ENCODE results near the gene GFRA1.

Gene GFRA1

DNA sequence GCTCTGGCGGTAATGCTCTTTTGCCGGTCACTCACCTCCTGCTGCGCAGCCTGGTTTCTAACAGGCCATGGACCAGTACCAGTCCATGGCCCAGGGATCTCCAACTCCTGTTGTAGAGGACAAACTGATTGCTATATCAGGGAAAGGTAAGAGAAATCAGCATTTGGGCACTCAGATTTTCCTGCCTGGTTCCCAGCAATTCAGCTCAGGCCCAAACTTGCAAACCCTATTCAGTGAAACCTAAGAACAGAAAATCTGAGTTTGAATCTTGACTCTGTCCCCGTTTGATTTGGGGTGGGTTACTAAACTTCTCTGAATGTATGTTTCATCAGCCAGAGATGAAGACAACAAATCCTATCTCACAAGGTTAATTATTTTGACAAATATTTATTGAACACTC lies 77.4 kb downstream of the GFRA1 start:
- no peak for DNase-seq (ENCODE audit: low read depth)
- H3K4me3 ChIP-seq (ENCODE audit: control insufficient read depth, low read depth, low read length) = no peak overlapping the region
- TF ChIP-seq, protein P1, sequence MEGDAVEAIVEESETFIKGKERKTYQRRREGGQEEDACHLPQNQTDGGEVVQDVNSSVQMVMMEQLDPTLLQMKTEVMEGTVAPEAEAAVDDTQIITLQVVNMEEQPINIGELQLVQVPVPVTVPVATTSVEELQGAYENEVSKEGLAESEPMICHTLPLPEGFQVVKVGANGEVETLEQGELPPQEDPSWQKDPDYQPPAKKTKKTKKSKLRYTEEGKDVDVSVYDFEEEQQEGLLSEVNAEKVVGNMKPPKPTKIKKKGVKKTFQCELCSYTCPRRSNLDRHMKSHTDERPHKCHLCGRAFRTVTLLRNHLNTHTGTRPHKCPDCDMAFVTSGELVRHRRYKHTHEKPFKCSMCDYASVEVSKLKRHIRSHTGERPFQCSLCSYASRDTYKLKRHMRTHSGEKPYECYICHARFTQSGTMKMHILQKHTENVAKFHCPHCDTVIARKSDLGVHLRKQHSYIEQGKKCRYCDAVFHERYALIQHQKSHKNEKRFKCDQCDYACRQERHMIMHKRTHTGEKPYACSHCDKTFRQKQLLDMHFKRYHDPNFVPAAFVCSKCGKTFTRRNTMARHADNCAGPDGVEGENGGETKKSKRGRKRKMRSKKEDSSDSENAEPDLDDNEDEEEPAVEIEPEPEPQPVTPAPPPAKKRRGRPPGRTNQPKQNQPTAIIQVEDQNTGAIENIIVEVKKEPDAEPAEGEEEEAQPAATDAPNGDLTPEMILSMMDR (IDR thresholded peaks at IDR 0.05; ENCODE audit: control insufficient read depth, insufficient read depth, low read depth, low read length, missing control alignments) = no peak

DNA sequence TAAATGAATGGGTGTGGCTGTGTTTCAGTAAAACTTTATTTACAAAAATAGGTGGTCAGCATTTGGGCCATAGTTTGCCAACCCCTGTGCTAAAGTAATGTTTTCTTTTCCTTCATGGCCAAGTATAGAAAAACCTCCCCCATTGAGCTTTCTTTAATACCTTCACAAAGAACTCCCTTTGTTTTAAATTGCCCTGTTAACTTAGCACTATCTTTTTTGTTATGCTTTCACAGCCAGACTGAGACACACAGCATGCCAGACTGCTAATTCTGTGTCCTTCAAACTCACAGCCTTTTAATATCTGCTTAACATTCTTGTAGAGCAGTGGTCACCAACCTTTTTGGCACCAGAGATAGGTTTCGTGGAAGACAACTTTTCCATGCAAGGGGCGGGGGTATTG lies 78.0 kb downstream of the GFRA1 start:
- TF ChIP-seq, protein P1 (IDR thresholded peaks at IDR 0.05; ENCODE audit: control insufficient read depth, insufficient read depth, low read depth, low read length, missing control alignments) = no peak
- H3K4me3 ChIP-seq (ENCODE audit: control insufficient read depth, low read depth, low read length) = no peak overlapping the region
- DNase-seq (ENCODE audit: low read depth) = no peak

DNA sequence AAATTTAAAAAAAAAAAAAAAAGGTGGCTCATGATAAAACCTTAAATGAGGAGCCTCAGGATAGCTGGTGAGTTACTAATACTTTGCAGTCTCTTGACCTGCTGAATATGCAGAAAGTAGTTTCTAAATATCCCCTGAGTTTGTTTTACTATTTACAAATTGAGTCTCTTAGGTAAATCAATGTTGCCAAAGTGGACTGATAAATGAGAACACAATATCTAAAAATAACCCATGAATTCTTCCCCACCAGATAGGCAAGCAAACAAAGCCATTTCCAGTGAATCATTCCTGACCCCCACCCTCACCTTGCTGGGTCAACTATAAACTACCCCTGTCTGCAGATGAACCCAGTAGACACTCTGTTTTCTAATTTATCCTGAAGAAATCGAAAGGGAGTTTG lies 78.9 kb downstream of the GFRA1 start:
- no peak overlapping the region for H3K4me3 ChIP-seq (ENCODE audit: control insufficient read depth, low read depth, low read length)
- no peak for DNase-seq (ENCODE audit: low read depth)
- TF ChIP-seq, protein P1 (IDR thresholded peaks at IDR 0.05; ENCODE audit: control insufficient read depth, insufficient read depth, low read depth, low read length, missing control alignments) = no peak

DNA sequence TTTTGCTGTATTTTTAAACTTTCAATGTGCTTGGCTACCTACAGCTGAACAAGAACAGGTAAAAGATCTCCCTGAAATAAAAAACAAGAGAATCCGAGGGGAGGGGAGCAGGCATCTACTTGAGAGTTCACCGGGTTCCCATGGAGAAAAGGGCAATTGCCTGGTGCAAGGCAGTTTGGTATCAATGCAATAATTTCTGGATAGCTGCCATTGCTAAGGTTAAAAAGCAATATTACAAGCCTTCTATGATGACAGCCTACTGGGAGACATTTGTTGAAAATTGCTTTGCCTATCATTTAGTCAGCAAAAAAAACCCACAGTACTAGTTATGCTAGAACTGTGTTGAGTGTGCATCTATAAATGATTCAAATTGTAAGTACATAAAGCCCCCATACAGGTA lies 82.1 kb downstream of the GFRA1 start:
- H3K4me3 ChIP-seq (ENCODE audit: control insufficient read depth, low read depth, low read length) = no peak overlapping the region
- TF ChIP-seq, protein P1 (IDR thresholded peaks at IDR 0.05; ENCODE audit: control insufficient read depth, insufficient read depth, low read depth, low read length, missing control alignments) = no peak
- DNase-seq (ENCODE audit: low read depth) = no peak

DNA sequence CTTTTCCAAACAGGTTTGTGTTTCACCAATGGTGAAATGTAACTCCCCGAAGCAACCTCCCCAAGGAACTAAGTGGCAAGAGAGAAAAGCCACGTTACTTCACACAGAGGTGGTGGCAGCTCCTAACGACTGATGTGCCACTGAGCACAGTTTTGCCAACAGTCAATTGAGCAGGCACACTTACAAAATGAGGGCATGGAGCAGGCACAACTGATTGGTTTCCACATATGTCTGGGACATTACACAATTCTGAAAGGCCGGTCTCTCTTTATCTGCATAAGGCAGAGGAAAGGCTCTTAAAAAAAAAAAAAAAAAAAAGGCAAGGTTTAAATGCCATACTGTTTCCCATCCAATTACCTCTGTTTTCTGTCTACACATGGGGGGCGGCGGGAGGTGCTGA lies 86.7 kb downstream of the GFRA1 start:
- TF ChIP-seq, protein P1 (IDR thresholded peaks at IDR 0.05; ENCODE audit: control insufficient read depth, insufficient read depth, low read depth, low read length, missing control alignments) = no peak
- H3K4me3 ChIP-seq (ENCODE audit: control insufficient read depth, low read depth, low read length) = no peak overlapping the region
- DNase-seq (ENCODE audit: low read depth) = no peak

DNA sequence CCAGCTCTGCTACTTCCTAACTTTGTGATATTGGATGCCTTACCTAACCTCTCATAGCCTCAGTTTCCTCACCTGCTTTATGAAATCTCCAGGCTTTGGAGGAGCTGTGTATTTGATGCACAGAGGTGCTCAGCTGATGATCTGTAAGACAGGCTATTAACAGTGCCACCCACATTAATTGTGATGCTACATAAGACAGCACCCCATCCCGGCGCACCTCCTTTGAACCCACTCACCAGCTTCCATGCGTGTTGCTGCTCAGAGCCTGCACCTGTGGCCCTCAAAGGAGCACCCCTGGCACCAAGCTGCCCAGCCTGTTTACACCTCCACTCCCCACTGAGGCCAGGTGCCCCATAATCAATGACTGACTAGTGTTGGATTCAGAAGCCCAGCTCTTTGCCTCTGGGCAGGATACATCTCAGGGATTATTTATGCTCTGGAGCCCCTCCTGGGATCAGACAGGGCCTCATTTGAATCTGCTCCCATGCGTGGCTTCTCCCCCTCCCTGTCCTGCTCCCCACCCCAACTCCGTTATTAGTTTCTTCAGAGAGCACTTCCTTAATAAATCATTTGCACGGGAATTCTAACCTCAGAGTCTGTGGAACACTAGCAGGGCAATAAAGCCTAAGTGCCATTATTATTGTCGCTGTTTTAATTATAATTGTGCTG lies 87.7 kb downstream of the GFRA1 start:
- H3K4me3 ChIP-seq (ENCODE audit: control insufficient read depth, low read depth, low read length) = no peak overlapping the region
- DNase-seq (ENCODE audit: low read depth) = no peak
- TF ChIP-seq, protein P1 (IDR thresholded peaks at IDR 0.05; ENCODE audit: control insufficient read depth, insufficient read depth, low read depth, low read length, missing control alignments) = no peak

DNA sequence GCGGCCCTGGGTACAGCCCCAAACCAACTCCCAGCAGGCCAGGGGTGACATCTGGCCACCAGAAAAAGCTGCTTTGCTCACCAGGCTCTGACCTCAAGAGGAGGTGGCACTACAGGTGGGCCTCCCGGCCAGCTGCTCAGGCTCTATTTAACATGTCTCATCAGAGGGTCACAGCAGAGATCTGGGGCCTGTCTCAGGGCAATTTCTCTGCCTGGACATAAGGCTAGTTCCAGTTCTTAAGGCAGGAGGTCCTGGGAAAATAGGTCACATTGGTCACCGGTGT lies 88.6 kb downstream of the GFRA1 start:
- TF ChIP-seq, protein P1 (IDR thresholded peaks at IDR 0.05; ENCODE audit: control insufficient read depth, insufficient read depth, low read depth, low read length, missing control alignments) = no peak
- H3K4me3 ChIP-seq (ENCODE audit: control insufficient read depth, low read depth, low read length) = no peak overlapping the region
- DNase-seq (ENCODE audit: low read depth) = no peak
